ENCODE data around the gene SLC12A7.
"Not testable (repeated sequence)": the region's sequence is repeated elsewhere in the genome, so short reads cannot be mapped to it uniquely, and the experiment has no call there.

Gene SLC12A7

GRCh38 chr5:1075555-1075881 is 36.3 kb downstream of the SLC12A7 start:
- no peak for DNase-seq

- no peak for DNase-seq
These were observed 36.9 kb downstream of the SLC12A7 start for GRCh38 chr5:1074816-1075554.

GRCh38 chr5:1074226-1074625 is 37.6 kb downstream of the SLC12A7 start:
- no peak for DNase-seq

- DNase-seq: no peak
These were observed 38.4 kb downstream of the SLC12A7 start for GRCh38 chr5:1073239-1074102.

- no peak for DNase-seq
These were observed 42.2 kb downstream of the SLC12A7 start for GRCh38 chr5:1069720-1070088.

- no peak for DNase-seq
These were observed 42.8 kb downstream of the SLC12A7 start for GRCh38 chr5:1068895-1069719.

- DNase-seq: no peak
These were observed 43.5 kb downstream of the SLC12A7 start for GRCh38 chr5:1068204-1068894.

- DNase-seq: no peak
These were observed 44.4 kb downstream of the SLC12A7 start for GRCh38 chr5:1067141-1068121.

- no peak for DNase-seq
These were observed 45.2 kb downstream of the SLC12A7 start for GRCh38 chr5:1066676-1067075.

GRCh38 chr5:1065891-1066650 is 45.8 kb downstream of the SLC12A7 start:
- DNase-seq: no peak

GRCh38 chr5:1065143-1065750 is 46.6 kb downstream of the SLC12A7 start:
- DNase-seq: no peak

GRCh38 chr5:1064383-1065142 is 47.3 kb downstream of the SLC12A7 start:
- DNase-seq: no peak

- DNase-seq: no peak
These were observed 48.0 kb downstream of the SLC12A7 start for GRCh38 chr5:1063661-1064382.

- DNase-seq: no peak
These were observed 48.9 kb downstream of the SLC12A7 start for GRCh38 chr5:1062761-1063568.

GRCh38 chr5:1061916-1062315 is 49.9 kb downstream of the SLC12A7 start:
- no peak for DNase-seq

- DNase-seq: not testable (repeated sequence)
These were observed 50.6 kb downstream of the SLC12A7 start for GRCh38 chr5:1061292-1061691.

- no peak for DNase-seq
These were observed 51.3 kb downstream of the SLC12A7 start for GRCh38 chr5:1060535-1060981.

- DNase-seq: no peak
These were observed 52.0 kb downstream of the SLC12A7 start for GRCh38 chr5:1059884-1060263.
